ENCODE measurements around the gene CFAP68.

The CFAP68 gene

DNA sequence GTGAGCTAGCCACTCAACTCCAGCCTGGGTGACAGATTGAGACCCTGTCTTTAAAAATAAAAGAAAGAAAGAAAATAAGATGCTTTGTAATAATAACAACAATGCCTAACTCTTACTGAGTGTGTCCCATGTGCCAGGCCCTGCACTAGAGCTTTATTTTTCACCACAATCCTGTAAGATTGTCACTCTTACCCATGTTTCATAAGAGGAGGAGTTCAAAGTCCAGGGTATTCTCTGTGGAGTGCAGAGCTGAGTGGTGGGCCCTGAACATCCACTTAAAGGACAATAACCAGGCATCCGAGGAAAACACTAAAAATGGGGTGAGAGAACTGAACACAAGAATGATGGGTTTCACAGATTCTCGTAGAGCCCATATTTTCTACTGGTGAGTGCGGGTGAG lies 38.4 kb downstream of the CFAP68 start (continued):
- TF ChIP-seq, protein P1, sequence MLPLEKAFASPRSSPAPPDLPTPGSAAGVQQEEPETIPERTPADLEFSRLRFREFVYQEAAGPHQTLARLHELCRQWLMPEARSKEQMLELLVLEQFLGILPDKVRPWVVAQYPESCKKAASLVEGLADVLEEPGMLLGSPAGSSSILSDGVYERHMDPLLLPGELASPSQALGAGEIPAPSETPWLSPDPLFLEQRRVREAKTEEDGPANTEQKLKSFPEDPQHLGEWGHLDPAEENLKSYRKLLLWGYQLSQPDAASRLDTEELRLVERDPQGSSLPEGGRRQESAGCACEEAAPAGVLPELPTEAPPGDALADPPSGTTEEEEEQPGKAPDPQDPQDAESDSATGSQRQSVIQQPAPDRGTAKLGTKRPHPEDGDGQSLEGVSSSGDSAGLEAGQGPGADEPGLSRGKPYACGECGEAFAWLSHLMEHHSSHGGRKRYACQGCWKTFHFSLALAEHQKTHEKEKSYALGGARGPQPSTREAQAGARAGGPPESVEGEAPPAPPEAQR (tag by site-specific recombination; IDR thresholded peaks at IDR 0.05): no peak

GRCh38 chr11:111918390-111919256 lies 39.3 kb downstream of the CFAP68 start, which contains the start of gene C11orf52:
Gene C11orf52 (plus strand): TSS chr11:111918913. CDS start chr11:111918973, 60 bp downstream.
- no peak within 1 kb of the TSS for H3K27ac ChIP-seq (ENCODE audit: extremely low read depth, low read depth, low read length)
- no peaks in the 10 kb centered on the region for H3K36me3 ChIP-seq (ENCODE audit: control insufficient read depth in 2 of 2, insufficient read depth in 1 of 2, low read length in 2 of 2)
- no peaks in the 10 kb centered on the region for H3K9me3 ChIP-seq (ENCODE audit: control insufficient read depth, insufficient read depth, low read depth, low read length)
- CTCF ChIA-PET: interaction anchor here (0.5 to 1.9 kb wide), 6 partner anchors 8 to 459 kb away, joined by 3 to 8 read pairs (median 4); no protein-coding TSS in a partner anchor
- no peak within 1 kb of the TSS; the same call in 1 of the 2 replicates for H3K4me3 ChIP-seq (ENCODE audit: low read depth, low read length)
- POLR2A ChIA-PET: interaction anchor here (1.4 to 1.6 kb wide), 2 partner anchors 8 to 36 kb away, joined by 4 to 16 read pairs; no protein-coding TSS in a partner anchor
- no peaks in the 10 kb centered on the region for H3K4me1 ChIP-seq (ENCODE audit: control insufficient read depth, insufficient read depth, low read length)
- TF ChIP-seq ZNF558 (tag by site-specific recombination; IDR thresholded peaks at IDR 0.05): no peak
- TF ChIP-seq OSR2 (tag by site-specific recombination; IDR thresholded peaks at IDR 0.05): 0 out of 2 replicates have a peak, but pooled peaks have one; percentile 22
- no peak for TF ChIP-seq WT1 (tag by site-specific recombination; IDR thresholded peaks at IDR 0.05)
- TF ChIP-seq SCRT2 (tag by site-specific recombination; IDR thresholded peaks at IDR 0.05): peak; percentile 81
- TF ChIP-seq ZNF548 (tag by site-specific recombination; IDR thresholded peaks at IDR 0.05): no peak
- TF ChIP-seq ZNF266 (tag by site-specific recombination; IDR thresholded peaks at IDR 0.05; ENCODE audit: low read depth): no peak
- no peak for TF ChIP-seq ZNF488 (tag by site-specific recombination; IDR thresholded peaks at IDR 0.05)
- TF ChIP-seq ZNF785 (tag by site-specific recombination; IDR thresholded peaks at IDR 0.05): no peak
- no peak for TF ChIP-seq ZNF184 (tag by site-specific recombination; IDR thresholded peaks at IDR 0.05)
- TF ChIP-seq ZNF394 (tag by site-specific recombination; IDR thresholded peaks at IDR 0.05; ENCODE audit: borderline replicate concordance): no peak
- no peak for TF ChIP-seq ZNF133 (tag by site-specific recombination; IDR thresholded peaks at IDR 0.05)
- TF ChIP-seq ZBTB7A (tag by site-specific recombination; IDR thresholded peaks at IDR 0.05; ENCODE audit: low read depth): no peak
- no peak for TF ChIP-seq ZSCAN16 (tag by site-specific recombination; IDR thresholded peaks at IDR 0.05)
- TF ChIP-seq ZNF335 (tag by site-specific recombination; conservative IDR thresholded peaks at IDR 0.05): peak; percentile 31
- no peak; the same call in 1 of the 2 replicates for TF ChIP-seq ZBTB17 (tag by site-specific recombination; IDR thresholded peaks at IDR 0.05)
- no peak for TF ChIP-seq ZNF214 (tag by site-specific recombination; IDR thresholded peaks at IDR 0.05; ENCODE audit: borderline replicate concordance)
- TF ChIP-seq, protein P2, sequence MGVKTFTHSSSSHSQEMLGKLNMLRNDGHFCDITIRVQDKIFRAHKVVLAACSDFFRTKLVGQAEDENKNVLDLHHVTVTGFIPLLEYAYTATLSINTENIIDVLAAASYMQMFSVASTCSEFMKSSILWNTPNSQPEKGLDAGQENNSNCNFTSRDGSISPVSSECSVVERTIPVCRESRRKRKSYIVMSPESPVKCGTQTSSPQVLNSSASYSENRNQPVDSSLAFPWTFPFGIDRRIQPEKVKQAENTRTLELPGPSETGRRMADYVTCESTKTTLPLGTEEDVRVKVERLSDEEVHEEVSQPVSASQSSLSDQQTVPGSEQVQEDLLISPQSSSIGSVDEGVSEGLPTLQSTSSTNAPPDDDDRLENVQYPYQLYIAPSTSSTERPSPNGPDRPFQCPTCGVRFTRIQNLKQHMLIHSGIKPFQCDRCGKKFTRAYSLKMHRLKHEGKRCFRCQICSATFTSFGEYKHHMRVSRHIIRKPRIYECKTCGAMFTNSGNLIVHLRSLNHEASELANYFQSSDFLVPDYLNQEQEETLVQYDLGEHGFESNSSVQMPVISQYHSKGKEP (tag by site-specific recombination; IDR thresholded peaks at IDR 0.05): peak; percentile 94
- no peak for TF ChIP-seq ZNF48 (tag by site-specific recombination; IDR thresholded peaks at IDR 0.05)
- no peak for TF ChIP-seq ZNF626 (tag by site-specific recombination; IDR thresholded peaks at IDR 0.05)
- TF ChIP-seq ZNF501 (tag by site-specific recombination; IDR thresholded peaks at IDR 0.05): no peak
- no peak for TF ChIP-seq SALL2 (tag by site-specific recombination; IDR thresholded peaks at IDR 0.05; ENCODE audit: borderline replicate concordance)
- TF ChIP-seq ZNF433 (tag by site-specific recombination; IDR thresholded peaks at IDR 0.05; ENCODE audit: low read depth): no peak
- no peak for TF ChIP-seq ZNF449 (tag by site-specific recombination; IDR thresholded peaks at IDR 0.05)
- TF ChIP-seq GLI4 (tag by site-specific recombination; IDR thresholded peaks at IDR 0.05): no peak
- TF ChIP-seq, protein P3, sequence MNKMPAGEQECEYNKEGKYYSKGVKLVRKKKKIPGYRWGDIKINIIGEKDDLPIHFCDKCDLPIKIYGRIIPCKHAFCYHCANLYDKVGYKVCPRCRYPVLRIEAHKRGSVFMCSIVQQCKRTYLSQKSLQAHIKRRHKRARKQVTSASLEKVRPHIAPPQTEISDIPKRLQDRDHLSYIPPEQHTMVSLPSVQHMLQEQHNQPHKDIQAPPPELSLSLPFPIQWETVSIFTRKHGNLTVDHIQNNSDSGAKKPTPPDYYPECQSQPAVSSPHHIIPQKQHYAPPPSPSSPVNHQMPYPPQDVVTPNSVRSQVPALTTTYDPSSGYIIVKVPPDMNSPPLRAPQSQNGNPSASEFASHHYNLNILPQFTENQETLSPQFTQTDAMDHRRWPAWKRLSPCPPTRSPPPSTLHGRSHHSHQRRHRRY (tag by site-specific recombination; IDR thresholded peaks at IDR 0.05): no peak
- TF ChIP-seq ZNF302 (tag by site-specific recombination; IDR thresholded peaks at IDR 0.05; ENCODE audit: low read depth): no peak
- no peak for TF ChIP-seq ZNF391 (tag by site-specific recombination; IDR thresholded peaks at IDR 0.05; ENCODE audit: borderline replicate concordance, low read depth)
